ENCODE measurements around the gene TAAR6.
"Not testable (repeated sequence)": the region's sequence is repeated elsewhere in the genome, so short reads cannot be mapped to it uniquely, and the experiment has no call there.

TAAR6 gene

DNA sequence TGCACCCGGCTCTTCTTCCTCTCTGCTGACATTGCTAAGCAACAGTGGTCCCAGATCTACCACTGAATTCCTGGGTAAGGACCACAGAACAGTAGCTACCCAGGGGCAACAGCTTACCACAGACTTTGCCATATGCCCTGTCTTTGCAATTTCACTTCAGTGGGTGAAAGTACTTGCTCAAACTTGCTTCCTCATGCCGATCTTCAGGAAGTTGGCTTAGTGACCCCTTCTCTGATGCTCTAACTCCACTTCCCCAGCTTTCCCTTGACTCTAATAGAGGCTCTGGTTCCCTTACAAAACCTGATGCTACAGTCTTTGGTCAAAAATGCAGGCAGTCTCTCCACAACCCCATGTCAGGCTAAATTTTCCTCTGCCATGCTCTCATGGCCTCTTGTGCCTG lies 22.7 kb downstream of the TAAR6 start:
- no peak for DNase-seq

DNA sequence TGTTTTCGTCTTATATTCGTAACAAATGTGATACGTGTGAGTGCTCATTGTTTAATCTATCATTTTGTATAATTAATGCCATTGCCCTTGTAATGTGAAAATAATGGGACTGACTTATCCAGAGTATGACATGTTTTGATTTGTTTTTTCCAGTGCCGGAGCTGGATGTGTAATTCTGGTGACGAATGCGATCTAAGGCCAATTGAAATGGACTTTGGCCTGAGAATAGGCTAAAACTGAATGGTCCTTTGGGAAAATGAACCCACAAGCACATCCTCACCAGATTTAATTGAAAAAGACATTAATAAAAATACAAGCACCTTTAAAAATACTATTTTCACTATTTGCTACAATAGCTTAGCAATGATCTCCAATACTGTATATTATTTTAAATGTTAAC lies 26.1 kb downstream of the TAAR6 start:
- DNase-seq = no peak

DNA sequence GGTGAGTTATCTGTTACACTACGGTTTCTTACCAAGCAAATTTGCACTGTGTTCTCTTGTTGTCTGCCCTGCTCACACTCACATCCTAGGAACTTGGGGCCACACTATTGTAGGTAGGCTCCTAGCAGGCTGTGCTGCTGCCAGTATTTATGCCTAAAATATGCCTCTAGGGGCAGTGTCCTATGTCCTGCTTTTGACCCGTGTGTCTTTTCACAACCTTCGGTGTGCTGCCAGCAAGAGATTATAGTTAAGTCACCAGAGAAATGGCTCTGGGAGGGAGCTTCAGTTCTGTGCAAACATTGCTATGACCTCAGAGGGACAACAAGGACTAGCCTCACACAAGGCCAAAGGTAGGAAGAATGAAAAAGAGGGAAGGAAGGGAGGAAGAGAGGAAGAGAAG lies 28.4 kb downstream of the TAAR6 start:
- DNase-seq = no peak

DNA sequence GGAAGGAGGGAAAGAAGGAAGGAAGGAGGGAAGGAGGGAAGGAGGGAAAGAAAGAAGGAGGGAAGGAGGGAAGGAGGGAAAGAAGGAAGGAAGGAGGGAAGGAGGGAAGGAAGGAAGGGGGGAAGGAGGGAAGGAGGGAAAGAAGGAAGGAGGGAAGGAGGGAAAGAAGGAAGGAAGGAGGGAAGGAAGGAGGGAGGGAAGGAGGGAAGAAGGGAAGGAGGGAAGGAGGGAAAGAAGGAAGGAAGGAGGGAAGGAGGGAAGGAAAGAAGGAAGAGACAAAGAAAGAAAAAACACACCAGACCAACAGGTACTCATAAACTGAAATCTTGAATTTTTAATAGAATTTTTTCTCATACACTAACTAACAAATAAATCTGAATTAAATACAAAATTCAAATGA lies 30.8 kb downstream of the TAAR6 start:
- not testable (repeated sequence) for DNase-seq

DNA sequence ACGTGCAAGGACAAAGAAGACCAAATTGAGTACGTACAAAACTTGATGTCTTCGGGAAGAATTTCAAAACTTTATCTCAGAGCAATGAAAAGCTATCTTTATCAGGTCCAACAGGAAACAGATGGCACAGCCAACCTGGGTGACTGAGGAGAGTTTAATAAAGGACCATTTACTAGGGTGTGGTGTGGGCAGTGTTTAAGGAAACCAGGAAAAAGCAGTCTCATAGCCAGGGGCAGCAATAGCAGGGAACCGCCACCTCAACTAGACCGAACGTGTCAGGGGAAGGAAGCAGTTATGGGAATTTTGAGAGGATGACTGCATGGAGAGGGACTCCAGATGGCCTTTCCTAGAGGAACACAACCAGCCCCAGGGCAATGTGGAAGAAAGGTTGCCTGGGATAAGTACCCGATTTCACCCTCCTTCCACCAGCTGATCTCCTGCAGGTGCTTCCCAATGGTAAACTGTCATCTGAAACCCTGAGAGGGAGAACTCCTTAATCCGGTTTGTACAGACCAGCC lies 34.6 kb downstream of the TAAR6 start:
- DNase-seq = no peak

DNA sequence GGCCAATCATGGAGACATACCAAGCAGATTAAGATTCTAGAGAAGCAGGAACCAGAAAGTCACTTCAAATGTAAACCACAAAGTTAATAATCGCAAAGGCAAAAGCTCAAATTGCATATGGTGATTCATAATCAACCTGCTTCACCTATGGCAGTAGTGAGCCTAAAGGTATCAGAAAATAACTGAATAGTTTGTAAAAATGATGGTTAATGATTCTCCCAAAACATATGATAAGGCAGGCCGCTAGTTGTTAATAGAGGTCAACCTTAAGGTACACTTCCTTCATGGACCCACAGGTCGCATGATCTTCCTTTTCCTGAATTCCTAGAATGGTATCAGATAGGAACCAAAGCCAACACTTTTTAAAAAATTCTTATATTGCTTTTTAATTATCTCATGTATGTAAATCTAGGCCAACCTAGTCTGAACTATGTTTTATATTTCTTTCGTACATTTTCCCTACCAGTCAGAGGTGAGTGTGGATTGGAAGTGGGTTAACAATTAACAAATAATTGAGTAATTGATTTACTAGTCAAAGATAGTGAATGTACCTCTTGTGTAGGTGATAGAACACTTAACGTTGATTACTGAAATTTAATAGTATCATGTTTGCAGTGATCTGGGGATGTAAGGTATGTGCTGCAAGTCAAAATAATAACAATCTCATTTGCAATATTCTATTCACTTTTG lies 37.6 kb downstream of the TAAR6 start:
- DNase-seq = no peak

DNA sequence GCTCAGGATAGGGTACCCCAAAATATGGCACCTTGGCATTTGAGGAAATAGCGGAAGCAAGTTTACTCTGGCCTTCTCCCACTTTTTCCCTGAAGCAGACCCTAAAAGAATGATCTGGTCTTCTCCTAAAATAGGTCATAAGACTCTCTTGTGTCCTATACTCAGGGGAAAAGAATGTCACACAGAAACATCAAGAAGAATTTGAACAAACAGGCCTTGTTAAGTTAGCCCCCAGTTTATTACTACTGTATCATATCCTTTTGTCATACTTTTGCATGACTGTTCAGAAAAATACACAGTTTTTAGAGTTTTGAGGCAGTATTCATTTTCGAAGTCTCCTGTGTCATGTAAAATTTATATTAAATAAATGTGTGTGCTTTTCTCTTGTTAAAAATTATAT lies 41.5 kb downstream of the TAAR6 start:
- DNase-seq = no peak

DNA sequence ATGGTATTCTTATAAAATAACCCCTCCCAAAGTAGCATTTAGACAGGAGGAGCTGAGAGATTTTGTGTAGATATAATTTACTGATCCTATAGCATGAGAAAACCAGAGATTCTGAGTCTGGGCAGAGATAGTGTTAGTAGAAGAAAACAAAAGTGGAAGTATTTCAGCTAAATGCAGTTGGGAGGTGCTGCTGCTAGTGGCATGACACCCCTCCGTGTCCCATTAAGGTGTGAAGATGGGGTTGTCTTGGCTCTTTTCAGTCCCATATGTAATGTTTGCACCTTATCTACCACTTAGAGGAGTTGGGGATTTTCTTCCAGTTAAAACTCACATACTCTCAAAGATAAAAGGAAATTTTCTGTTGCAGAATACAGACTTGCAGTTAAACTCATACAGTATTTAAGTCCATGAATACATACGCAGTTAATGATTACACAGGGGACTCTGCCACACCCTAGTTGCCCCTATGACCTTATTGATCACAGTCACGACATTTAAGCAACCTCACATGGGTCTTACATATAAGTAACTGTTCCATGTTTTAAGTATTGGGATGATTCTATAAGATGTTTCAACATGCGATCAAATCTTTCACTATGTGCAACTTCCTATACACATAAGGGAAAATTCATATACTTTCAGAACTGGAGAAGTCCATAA lies 42.5 kb downstream of the TAAR6 start:
- no peak for DNase-seq

DNA sequence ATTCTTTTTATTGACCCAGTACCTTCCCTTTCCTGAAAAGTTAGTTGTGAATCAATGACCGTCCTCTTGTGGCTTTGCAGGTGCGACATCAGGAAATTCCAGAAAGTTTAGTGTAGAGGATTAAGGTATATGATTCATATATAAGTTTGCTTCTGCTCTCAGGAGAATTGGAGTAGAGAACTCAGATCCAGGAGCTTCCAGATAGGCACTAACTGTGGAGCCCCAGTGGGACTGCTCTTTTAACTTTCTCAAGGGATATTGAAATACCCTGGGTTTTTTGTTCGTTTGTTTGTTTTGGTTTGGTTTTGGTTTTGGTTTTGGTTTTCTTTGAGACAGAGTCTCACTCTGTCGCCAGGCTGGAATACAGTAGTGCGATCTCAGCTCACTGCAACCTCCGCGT lies 44.4 kb downstream of the TAAR6 start:
- DNase-seq = no peak

DNA sequence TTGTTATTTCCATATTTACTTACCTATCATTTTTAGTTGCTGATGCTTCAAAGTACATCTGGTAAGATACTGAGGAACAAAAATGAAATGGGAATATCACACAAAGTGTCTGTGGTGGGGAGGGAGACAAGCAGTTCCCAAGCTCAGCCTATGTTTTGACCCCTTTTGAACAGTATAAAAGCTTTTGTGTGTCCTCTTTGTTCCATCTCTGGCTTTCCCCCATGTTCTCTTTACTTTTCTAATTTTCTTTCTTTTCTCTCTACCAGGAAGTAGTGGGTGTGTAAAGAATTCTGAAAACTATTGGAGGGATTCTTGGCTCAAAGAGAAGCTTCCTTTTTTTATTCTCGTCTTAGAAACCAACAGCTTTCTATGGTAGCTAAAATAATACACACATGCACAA lies 46.6 kb downstream of the TAAR6 start:
- DNase-seq = no peak
